NB4 (cell line): ENCODE measurements around the gene DGLUCY.

Experiments
- MAX ChIP-seq: IDR thresholded peaks from 2 replicates; pipeline ENCODE4 v1.6.1; 2011; ENCODE audit warnings: low read depth, low read length
- MYC ChIP-seq: IDR thresholded peaks from 2 replicates; pipeline ENCODE4 v1.6.1; 2011; ENCODE audit warnings: low read depth, low read length
- POLR2A ChIP-seq: IDR thresholded peaks from 2 replicates; pipeline ENCODE4 v1.6.1; 2011; ENCODE audit warnings: mild to moderate bottlenecking; ENCODE audit not compliant: insufficient read length; ENCODE audit errors: extremely low read depth
- TF ChIP-seq, protein P1 (sequence below): IDR thresholded peaks from one replicate; pipeline ENCODE4 v1.5.1; 2012; ENCODE audit warnings: low read depth, low read length

- TF ChIP-seq, protein P1, sequence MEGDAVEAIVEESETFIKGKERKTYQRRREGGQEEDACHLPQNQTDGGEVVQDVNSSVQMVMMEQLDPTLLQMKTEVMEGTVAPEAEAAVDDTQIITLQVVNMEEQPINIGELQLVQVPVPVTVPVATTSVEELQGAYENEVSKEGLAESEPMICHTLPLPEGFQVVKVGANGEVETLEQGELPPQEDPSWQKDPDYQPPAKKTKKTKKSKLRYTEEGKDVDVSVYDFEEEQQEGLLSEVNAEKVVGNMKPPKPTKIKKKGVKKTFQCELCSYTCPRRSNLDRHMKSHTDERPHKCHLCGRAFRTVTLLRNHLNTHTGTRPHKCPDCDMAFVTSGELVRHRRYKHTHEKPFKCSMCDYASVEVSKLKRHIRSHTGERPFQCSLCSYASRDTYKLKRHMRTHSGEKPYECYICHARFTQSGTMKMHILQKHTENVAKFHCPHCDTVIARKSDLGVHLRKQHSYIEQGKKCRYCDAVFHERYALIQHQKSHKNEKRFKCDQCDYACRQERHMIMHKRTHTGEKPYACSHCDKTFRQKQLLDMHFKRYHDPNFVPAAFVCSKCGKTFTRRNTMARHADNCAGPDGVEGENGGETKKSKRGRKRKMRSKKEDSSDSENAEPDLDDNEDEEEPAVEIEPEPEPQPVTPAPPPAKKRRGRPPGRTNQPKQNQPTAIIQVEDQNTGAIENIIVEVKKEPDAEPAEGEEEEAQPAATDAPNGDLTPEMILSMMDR = no peak
- TF ChIP-seq POLR2A (no peak), MYC (no peak), MAX (no peak)
Measured at GRCh38 chr14:91273885-91274273, 160.0 kb downstream of the DGLUCY start.
